HG03469 (cell line): Measurements from ENCODE around the gene TYK2.

Source experiments
- ATAC-seq: cut with Tn5 transposase; IDR thresholded peaks from one replicate; pipeline ENCODE4 v1.9.1; 2021; ENCODE audit warnings: mild to moderate bottlenecking, moderate library complexity, moderate number of reproducible peaks; ENCODE audit not compliant: unreplicated experiment

TYK2 gene

GRCh38 chr19:10317045-10317856 lies 63.1 kb downstream of the TYK2 start:
- no peak for ATAC-seq

GRCh38 chr19:10316229-10317044 lies 63.9 kb downstream of the TYK2 start:
- no peak for ATAC-seq

GRCh38 chr19:10315335-10316214 lies 64.8 kb downstream of the TYK2 start, which contains the start of gene FDX2:
FDX2 (minus strand) TSS chr19:10316015; CDS start chr19:10315996, 19 bp downstream.
- ATAC-seq, result no peak

GRCh38 chr19:10309423-10309822 lies 70.9 kb downstream of the TYK2 start, which contains the start of gene ZGLP1:
ZGLP1 (minus strand) TSS chr19:10309815.
- ATAC-seq, result no peak

- ATAC-seq, result no peak
Measured at GRCh38 chr19:10306327-10306726, 74.0 kb downstream of the TYK2 start.

GRCh38 chr19:10305139-10305806 lies 75.1 kb downstream of the TYK2 start:
- ATAC-seq, result no peak
